K562 (cell line): ENCODE results near the gene HRCT1. TPM values are rescaled to one million over a fixed set of nuclear protein-coding genes. Genes with fewer than 3 reads are reported as not detected.

ENCODE experiments used
- ATAC-seq: fragments of 200-7000 bp; cut with Tn5 transposase; 3 replicates; pipeline ENCODE4 v1.9.1; 2020; ENCODE audit warnings: moderate library complexity
- BruUV-seq: library from RNA; stranded (reverse); fragments of 400-500 nt; replicated peaks from 2 replicates; lab custom pipeline; 2021; lab: Mats Ljungman, UMichigan
- CTCF ChIA-PET: fragments of 300-600 bp; formaldehyde crosslinking; extraction: SDS; loops from one replicate; lab custom pipeline; 2021; ENCODE audit warnings: low intra/inter-chr PET ratio; lab: Yijun Ruan, JAX
- POLR2A ChIA-PET: fragments of 300-600, 350-650 bp; sonication (Branson Sonifier 250); formaldehyde crosslinking; extraction: SDS; loops from one replicate; lab custom pipeline; 2021; ENCODE audit warnings: antibody characterized with exemption, inconsistent platforms; lab: Yijun Ruan, JAX
- DNase-seq, 4 experiments: peaks; one replicate each; pipeline versions ENCODE4 v3.0.0 to v3.0.0-alpha.2; 2011 to 2018; ENCODE audit warnings: low spot score in 3 of 4, mixed read lengths in 3 of 4; ENCODE audit errors: extremely low read depth in 1 of 4
- FAIRE-seq: peaks from 2 replicates; lab custom pipeline; 2011; peaks lifted over from hg19 to GRCh38; lab: Jason Lieb, UNC
- H2AFZ ChIP-seq: 2 replicates; pipeline ENCODE4 v1.6.0; 2011; ENCODE audit warnings: low read depth, low read length, control low read depth, inconsistent platforms
- H3K27ac ChIP-seq: fragments of 200-600 bp; 3 replicates; pipeline ENCODE4 v1.8.0; 2011; ENCODE audit warnings: low read depth, mild to moderate bottlenecking, control low read depth, inconsistent platforms, low read length, moderate library complexity, mixed read lengths; ENCODE audit errors: extremely low read depth
- H3K27me3 ChIP-seq, 2 experiments: fragments of 300-600 bp in 1 of 2; 2 replicates in 1 of 2; 3 replicates in 1 of 2; pipeline versions ENCODE4 v1.6.0 to v1.8.0; 2011; ENCODE audit warnings: inconsistent platforms in 2 of 2, low read length in 2 of 2, mild to moderate bottlenecking in 1 of 2, mixed read lengths in 1 of 2, moderate library complexity in 1 of 2; ENCODE audit not compliant: control insufficient read depth in 2 of 2, insufficient read depth in 2 of 2
- H3K36me3 ChIP-seq: fragments of 300-600 bp; 3 replicates; pipeline ENCODE4 v1.8.0; 2011; ENCODE audit warnings: mild to moderate bottlenecking, low read length, inconsistent platforms; ENCODE audit not compliant: control insufficient read depth, insufficient read depth
- H3K4me1 ChIP-seq, 2 experiments: fragments of 200-600 bp in 1 of 2; replicated peaks in 1 of 2; 2 replicates in 1 of 2; 3 replicates in 1 of 2; pipeline versions ENCODE4 v1.5.1 to v1.8.0; 2011; ENCODE audit warnings: inconsistent platforms in 2 of 2, low read length in 2 of 2, mild to moderate bottlenecking in 1 of 2, mixed read lengths in 1 of 2, moderate library complexity in 1 of 2; ENCODE audit not compliant: control insufficient read depth in 2 of 2, insufficient read depth in 2 of 2
- H3K4me2 ChIP-seq: 2 replicates; pipeline ENCODE4 v1.6.1; 2011; ENCODE audit warnings: low read length, control low read depth, inconsistent platforms, mixed read lengths; ENCODE audit not compliant: insufficient read depth
- H3K4me3 ChIP-seq: fragments of 200-600 bp; sonication (generic), shearing (Covaris generic); 2 replicates; pipeline ENCODE4 v1.5.1; 2016; ENCODE audit warnings: control low read depth, inconsistent platforms
- H3K79me2 ChIP-seq: fragments of 200-600 bp; 3 replicates; pipeline ENCODE4 v1.8.0; 2011; ENCODE audit warnings: low read length, inconsistent platforms; ENCODE audit not compliant: control insufficient read depth, insufficient read depth
- H3K9ac ChIP-seq, 2 experiments: 2 replicates each; pipeline versions ENCODE4 v1.6.0 to v1.6.1; 2011; ENCODE audit warnings: low read depth in 2 of 2, low read length in 2 of 2, control low read depth in 1 of 2, inconsistent platforms in 1 of 2, mild to moderate bottlenecking in 1 of 2, mixed read lengths in 1 of 2; ENCODE audit not compliant: insufficient read depth in 1 of 2
- H3K9me1 ChIP-seq: one replicate; pipeline ENCODE4 v1.6.0; 2011; ENCODE audit warnings: inconsistent platforms, mild to moderate bottlenecking, low read length, moderate library complexity; ENCODE audit not compliant: control insufficient read depth, insufficient read depth
- H3K9me3 ChIP-seq: replicated peaks from 2 replicates; pipeline ENCODE4 v1.5.1; 2011; ENCODE audit warnings: low read depth, low read length, inconsistent platforms; ENCODE audit not compliant: control insufficient read depth, insufficient read depth
- H4K20me1 ChIP-seq: replicated peaks from 2 replicates; pipeline ENCODE4 v1.6.1; 2011; ENCODE audit warnings: low read length, inconsistent platforms, mixed read lengths; ENCODE audit not compliant: control insufficient read depth, insufficient read depth
- ARID2 ChIP-seq: fragments of 450-650 bp; IDR thresholded peaks from 2 replicates; pipeline ENCODE4 v1.6.1; 2017; ENCODE audit warnings: antibody characterized with exemption, mild to moderate bottlenecking
- ATF2 ChIP-seq: sonication (generic); formaldehyde crosslinking; IDR thresholded peaks from 2 replicates; pipeline ENCODE4 v1.8.1; 2022; ENCODE audit warnings: missing genetic modification reagents
- CCAR2 ChIP-seq: fragments of 200-400 bp; formaldehyde crosslinking; IDR thresholded peaks from 2 replicates; pipeline ENCODE4 v1.6.1; 2017; ENCODE audit warnings: mild to moderate bottlenecking, low read depth, low read length
- CREBBP ChIP-seq: IDR thresholded peaks from one replicate; pipeline ENCODE4 v1.6.1; 2012; ENCODE audit warnings: low read depth, mild to moderate bottlenecking, control low read depth, inconsistent platforms, low read length
- HDGF ChIP-seq: fragments of 450-650 bp; IDR thresholded peaks from 2 replicates; pipeline ENCODE4 v1.6.1; 2016
- IFI16 ChIP-seq: fragments of 250-450 bp; sonication (Bioruptor Pico); IDR thresholded peaks from 2 replicates; pipeline ENCODE4 v2.1.2; 2022; ENCODE audit warnings: mild to moderate bottlenecking, inconsistent platforms
- MXI1 ChIP-seq: IDR thresholded peaks from 2 replicates; pipeline ENCODE4 v1.6.1; 2011; ENCODE audit warnings: low read depth, mild to moderate bottlenecking, improper control_type of control experiment, low read length
- NFXL1 ChIP-seq: fragments of 450-650 bp; formaldehyde crosslinking; IDR thresholded peaks from 2 replicates; pipeline ENCODE4 v1.4.0; 2021; ENCODE audit warnings: mild to moderate bottlenecking
- RBM22 ChIP-seq: fragments of 200-400 bp; formaldehyde crosslinking; IDR thresholded peaks from 2 replicates; pipeline ENCODE4 v1.6.1; 2018; ENCODE audit warnings: low read length, low read depth; ENCODE audit not compliant: poor library complexity, severe bottlenecking
- ZBTB17 ChIP-seq: fragments of 450-650 bp; formaldehyde crosslinking; IDR thresholded peaks from 2 replicates; pipeline ENCODE4 v1.4.0; 2020; ENCODE audit warnings: mild to moderate bottlenecking
- ZNF318 ChIP-seq, 2 experiments: fragments of 450-650 bp; IDR thresholded peaks; 2 replicates each; pipeline ENCODE4 v1.6.1; 2016; ENCODE audit warnings: mild to moderate bottlenecking in 2 of 2, borderline replicate concordance in 1 of 2, low read depth in 1 of 2, moderate library complexity in 1 of 2
- WGBS: fragments of 100-300 bp; shearing (Covaris generic); methylation state at CpG from one replicate; pipeline ENCODE4 v1.1.6; 2016; ENCODE audit warnings: low coverage, mixed read lengths; ENCODE audit not compliant: insufficient coverage; ENCODE audit errors: missing lambda C conversion rate; 5-methylcytosine and 5-hydroxymethylcytosine counted together
- in situ Hi-C: fragments of 300-500 bp; cut with MboI; formaldehyde crosslinking; loops from 4 replicates; pipeline ENCODE4 v1.15.0; 2018; ENCODE audit warnings: inconsistent platforms, mixed read lengths
- intact Hi-C: fragments of 100-400 bp; cut with micrococcal nuclease; formaldehyde crosslinking; loops from 2 replicates; pipeline ENCODE4 v1.14.2; 2022
- polyA plus RNA-seq, 8 experiments: library from polyadenylated mRNA; depleted of rRNA in 4 of 8; stranded (reverse) in 5 of 8; unstranded in 3 of 8; fragments of >200 nt; fragmentation: Nextera tagmentation in 2 of 8; fragmentation: Illumina TruSeq in 1 of 8; extraction: Ambion mirVana in 2 of 8; extraction: Trizol in 1 of 8; gene quantifications; 2 replicates each; pipeline versions ENCODE4 v1.2.1 to v1.2.3, GENCODE V29; 2011 to 2014; ENCODE audit warnings: inconsistent platforms in 1 of 8, missing spikeins in 1 of 8
- total RNA-seq, 7 experiments: library from RNA; depleted of rRNA in 6 of 7; stranded (reverse); fragments of >200 nt in 6 of 7; fragmentation: Illumina TruSeq in 2 of 7; extraction: Trizol in 2 of 7; gene quantifications; 2 replicates each; pipeline versions ENCODE4 v1.2.1 to v1.2.3, GENCODE V29; 2011 to 2021; ENCODE audit warnings: low replicate concordance in 1 of 7

Gene HRCT1
- total and polyA plus RNA-seq, 9 of the 15 experiments (the other 6 are each of a cell fraction or from before 2014, with no cell fraction given): 0.40 TPM; not detected in 8

GRCh38 chr9:35939679-35940250 lies 33.8 kb downstream of the HRCT1 start:
- Histone ChIP-seq H3K36me3 (no peaks in the 10 kb centered on the region; the same call in 2 of the 3 replicates), H3K4me2 (no peak overlapping the region), H3K4me1 (no peaks in the 10 kb centered on the region; a peak in 2 of 5 replicates), H3K27ac (no peak overlapping the region), H3K9me1 (no peaks in the 10 kb centered on the region), H3K9me3 (no peaks in the 10 kb centered on the region), H3K9ac (no peak overlapping the region), H3K27me3 (no peaks in the 10 kb centered on the region), H3K79me2 (no peaks in the 10 kb centered on the region), H2AFZ (no peak overlapping the region), H4K20me1 (no peaks in the 10 kb centered on the region), H3K4me3 (no peak overlapping the region)
- in situ Hi-C loops: no loop called here
- DNase-seq (no peak), ATAC-seq (no peak), FAIRE-seq (peak; percentile 52)
- ChIA-PET CTCF (no interaction called here), POLR2A (interaction anchor here (1.6 to 2.4 kb wide), 2 partner anchors 11 to 16 kb away, joined by 4 to 10 read pairs; no protein-coding TSS in a partner anchor)
- WGBS: 44% methylated on average over 4 of the region's 8 CpGs
- intact Hi-C loops: no loop called here
- BruUV-seq: no TSS peak
- TF ChIP-seq ZNF318 (IDR thresholded peaks at IDR 0.05; ENCODE audit: borderline replicate concordance in 1 of 2, low read depth in 1 of 2) (no peak), HDGF (no peak), NFXL1 (no peak), RBM22 (no peak), ARID2 (no peak), ATF2 (CRISPR knock-in tag) (no peak), IFI16 (CRISPR knock-in tag) (no peak), MXI1 (no peak), CREBBP (no peak), CCAR2 (no peak), ZBTB17 (no peak)
